SH-SY5Y (cell line): ENCODE results near the gene CYP27A1.

Source experiments
- GATA2 ChIP-seq: IDR thresholded peaks from 2 replicates; pipeline ENCODE4 v1.6.1; 2011; ENCODE audit warnings: mild to moderate bottlenecking, low read depth, low read length
- GATA3 ChIP-seq: IDR thresholded peaks from 2 replicates; pipeline ENCODE4 v1.6.1; 2011; ENCODE audit warnings: low read depth, mild to moderate bottlenecking, low read length, moderate library complexity

CYP27A1 gene

DNA sequence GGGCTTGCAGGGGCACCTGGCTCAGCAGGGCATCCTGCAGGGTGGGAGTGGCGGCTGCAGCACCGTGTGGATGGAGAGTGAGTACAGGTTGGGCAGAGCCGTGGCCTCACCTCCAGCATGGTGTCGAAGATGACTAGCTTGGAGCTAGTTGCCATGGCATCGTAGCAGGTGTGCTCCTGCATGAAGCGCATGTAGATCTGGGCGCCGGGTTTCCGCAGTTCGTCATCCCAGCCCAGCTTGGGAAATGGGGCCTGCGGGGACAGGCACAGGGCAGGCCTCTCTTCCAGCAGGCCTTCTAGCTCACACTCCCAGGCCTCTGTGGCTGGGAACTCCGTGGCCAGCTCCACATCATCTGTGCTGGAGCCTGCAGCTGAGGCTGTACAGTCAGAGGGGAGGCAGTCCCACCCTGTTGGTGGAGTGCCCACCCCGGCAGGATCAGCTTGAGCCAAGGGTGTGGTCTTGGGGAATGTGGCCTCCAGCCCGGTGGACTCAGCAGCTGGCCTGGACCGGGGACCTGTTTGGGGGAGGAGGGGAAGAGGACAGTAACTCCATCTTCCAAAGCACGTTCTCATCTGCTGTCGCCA is 48.0 kb downstream of the CYP27A1 start:
- no peak for TF ChIP-seq GATA3
- no peak for TF ChIP-seq GATA2

DNA sequence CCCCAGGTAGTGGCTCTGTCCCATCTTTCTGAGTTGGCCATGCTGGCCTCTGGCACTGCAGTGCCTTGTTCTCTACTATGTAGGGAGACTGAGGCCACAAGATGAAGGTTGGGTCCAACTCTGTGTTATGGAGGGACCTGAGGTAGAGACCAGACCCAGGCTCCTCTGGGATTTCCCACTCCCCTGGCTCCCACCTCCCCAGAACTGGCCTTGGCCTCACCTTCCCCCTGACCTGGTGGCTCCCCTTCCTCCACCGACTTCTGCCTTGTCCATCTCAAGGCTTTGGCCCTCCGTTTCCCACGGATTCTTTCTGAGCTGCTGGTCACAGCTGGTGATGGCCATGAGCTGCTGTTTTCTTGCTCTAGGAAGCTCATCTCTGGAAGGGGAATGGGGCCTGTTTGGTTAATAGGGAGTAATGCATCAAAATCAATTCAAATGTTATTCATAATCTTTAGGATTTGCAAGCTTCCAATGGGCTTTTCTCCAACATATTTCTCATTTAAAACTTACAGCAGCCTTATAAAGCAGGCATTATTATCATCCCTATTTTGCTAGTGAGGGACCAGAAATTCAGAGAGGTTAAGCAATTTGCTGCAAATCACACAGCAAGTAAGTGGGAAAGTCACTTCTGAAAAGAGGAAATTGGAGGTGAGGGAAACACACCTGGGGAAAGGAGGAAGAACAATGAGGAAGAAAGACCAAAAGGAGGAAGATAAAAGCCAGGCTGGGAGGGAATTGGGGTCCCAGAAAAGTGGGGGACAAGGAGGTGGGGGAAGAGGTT is 48.8 kb downstream of the CYP27A1 start:
- TF ChIP-seq GATA3 = no peak
- no peak for TF ChIP-seq GATA2

DNA sequence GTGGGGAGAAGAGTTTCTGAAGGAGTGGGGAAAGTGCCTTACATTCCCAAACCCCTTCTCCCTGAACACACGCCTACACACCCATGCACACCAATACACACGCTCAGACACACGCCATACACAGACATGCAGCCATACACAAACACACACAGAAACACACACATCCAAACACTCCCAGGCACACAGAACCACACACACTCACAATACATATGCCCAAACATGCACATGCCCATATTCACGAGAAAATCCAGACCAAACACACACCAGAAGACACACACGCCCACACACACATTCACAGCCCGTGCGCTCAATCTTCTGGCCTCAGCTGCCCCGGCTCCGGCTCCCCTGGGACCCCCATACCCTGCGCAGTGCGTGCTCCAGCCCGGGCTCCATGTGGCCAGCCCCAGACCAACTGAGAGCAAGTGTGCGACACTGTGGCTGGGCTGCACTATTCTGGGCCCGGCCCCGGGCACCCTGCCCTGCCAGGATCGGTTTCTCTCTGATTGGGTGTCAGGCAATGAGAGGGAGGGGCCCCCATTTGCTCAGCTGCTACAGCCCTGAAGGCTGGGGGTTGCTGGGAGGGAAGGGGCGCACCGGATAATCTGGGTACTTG is 49.5 kb downstream of the CYP27A1 start, which contains the start of gene PRKAG3:
PRKAG3 (minus strand) TSS at position 426 of the 613 bp plus-strand sequence.
- TF ChIP-seq GATA3 (no peak), GATA2 (no peak)

DNA sequence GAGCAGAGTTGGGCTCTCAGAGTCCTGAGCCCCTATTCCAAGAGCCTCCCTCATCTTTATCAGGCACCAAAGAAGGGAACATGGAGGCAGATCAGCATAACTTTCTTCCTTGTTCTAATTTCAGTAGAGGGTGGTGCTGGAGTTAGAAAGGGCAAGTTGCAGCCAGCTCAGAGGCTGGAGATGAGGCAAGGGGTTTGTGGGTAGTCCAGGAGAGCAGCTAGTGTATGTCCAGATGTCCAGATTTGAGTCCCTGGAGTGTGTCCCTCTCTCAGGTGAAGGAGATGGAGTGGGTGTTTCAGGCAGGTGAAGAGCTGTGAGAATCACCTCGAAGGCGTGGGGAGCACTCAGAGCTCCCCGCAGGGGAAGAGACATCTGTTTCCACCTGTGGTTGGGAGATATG is 50.1 kb downstream of the CYP27A1 start:
- TF ChIP-seq GATA3 = no peak
- no peak for TF ChIP-seq GATA2

DNA sequence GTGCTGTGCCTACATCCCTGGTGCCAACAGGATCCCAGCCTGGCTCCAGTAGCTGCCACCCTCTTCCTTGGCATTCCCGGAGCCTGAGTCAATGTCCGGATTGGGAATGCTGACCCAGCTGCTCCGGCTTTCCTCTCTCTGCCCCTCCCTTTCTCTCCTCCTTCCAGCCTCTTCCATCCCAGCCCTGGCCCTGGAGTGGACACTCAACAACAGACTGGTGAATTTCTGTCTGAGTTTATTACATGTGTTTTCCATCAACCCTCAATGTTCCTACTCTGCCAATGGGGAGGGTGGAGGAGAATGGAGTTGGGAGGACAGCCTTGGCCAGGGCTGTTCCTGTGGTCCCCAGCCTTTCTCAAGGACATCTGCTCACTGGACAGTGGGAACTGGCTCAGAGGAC is 50.6 kb downstream of the CYP27A1 start:
- TF ChIP-seq GATA3 = no peak

DNA sequence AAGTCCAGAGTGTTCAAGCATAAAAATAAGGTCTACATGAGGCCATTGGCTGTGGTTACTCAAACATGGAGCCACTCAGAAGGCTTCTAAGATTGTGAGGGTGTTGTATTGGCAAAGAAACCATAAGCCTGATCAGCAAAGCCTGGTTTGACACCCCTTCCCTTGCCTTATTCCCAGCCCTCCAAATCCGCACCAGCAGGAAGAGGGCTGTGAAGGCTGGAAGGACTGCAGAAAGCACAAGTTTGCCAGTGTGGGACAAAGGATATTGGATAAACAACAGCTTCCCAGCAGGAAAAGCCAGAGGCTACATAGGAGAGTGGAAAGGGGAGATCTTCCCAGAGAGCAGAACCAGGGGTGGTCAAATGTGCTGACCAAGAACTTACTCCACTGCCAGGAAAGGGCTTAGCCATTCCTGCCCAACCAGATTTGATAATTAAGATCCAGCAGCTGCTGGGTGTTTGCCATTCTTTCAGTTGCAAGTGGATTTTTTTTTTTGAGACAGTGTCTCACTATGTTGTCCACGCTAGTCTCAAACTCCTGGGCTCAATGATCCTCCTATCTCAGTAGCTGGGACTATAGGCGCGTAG is 51.2 kb downstream of the CYP27A1 start:
- no peak for TF ChIP-seq GATA2
- no peak for TF ChIP-seq GATA3

DNA sequence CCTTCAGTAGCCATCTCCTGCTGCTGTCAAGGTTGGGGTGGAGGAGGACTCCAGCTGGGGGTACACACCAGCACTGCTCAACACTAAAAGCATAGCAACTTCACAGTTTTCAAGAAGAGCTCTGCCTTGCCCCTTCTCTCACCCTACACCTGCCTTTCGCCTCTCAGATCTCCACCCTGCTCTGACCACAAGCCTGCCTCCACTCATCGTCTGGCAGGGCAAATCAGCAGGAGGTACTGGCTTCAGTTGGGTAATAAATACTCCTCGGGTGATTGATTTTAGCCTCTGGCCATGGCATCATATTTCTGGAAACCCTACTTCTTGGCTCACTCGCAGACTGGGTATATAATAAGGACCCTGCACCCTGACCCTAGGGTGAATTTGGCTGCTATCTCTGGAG is 52.7 kb downstream of the CYP27A1 start:
- TF ChIP-seq GATA2 = no peak
- TF ChIP-seq GATA3 = no peak

DNA sequence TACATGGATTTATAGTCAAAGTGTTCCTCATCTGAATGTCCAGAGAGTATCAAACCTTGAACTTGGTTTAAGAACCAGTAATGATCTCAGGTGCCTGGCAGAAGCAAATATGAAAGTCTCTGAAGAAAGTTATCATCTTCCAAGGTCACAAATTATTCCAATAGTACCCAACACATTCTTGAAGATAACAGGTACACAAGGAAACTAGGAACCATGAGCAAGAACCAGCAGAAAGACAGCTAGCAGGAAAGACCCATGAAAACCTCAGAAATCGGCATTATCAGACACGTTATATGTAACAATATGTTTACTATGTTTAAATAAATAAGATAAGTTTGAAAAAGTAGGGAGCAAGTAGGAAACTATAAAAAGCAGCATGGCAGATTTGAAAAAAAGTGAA is 55.5 kb downstream of the CYP27A1 start:
- no peak for TF ChIP-seq GATA2
- TF ChIP-seq GATA3 = no peak

DNA sequence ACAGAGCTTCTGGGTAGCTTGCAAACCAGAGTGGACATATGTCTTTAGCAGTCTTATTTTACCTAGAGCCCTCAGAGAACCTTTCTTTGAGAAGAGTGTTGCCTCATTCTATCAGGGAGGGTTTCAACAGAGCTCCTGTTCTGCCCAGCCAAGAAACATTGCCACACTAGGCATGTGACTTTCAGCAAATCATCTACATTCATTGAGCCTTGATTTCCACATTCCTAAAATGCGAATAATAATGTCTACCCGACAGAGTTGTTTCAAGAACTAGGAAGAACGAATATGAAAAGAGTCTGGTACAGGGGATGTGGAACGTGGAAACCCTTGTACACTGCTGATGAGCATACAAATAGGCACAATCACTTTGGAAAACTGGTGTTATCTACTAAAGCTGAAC is 57.5 kb downstream of the CYP27A1 start:
- no peak for TF ChIP-seq GATA3
- TF ChIP-seq GATA2 = no peak

DNA sequence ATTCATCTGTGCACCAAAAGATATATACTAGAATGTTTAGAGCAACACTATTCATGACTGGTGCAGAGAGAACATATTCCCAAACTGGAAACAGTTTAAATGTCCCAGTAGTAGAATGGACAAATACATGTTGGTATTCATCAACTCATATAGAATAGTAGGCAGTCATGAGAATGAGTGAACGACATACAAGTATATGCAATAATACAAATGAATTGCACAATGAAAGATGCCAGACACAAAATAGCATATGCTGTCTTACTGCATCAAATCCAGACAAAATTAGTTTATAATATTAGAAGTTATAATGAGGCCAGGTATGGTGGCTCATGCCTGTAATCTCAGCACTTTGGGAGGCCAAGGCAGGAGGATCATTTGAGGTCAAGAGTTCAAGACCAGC is 57.9 kb downstream of the CYP27A1 start:
- no peak for TF ChIP-seq GATA3
- no peak for TF ChIP-seq GATA2

DNA sequence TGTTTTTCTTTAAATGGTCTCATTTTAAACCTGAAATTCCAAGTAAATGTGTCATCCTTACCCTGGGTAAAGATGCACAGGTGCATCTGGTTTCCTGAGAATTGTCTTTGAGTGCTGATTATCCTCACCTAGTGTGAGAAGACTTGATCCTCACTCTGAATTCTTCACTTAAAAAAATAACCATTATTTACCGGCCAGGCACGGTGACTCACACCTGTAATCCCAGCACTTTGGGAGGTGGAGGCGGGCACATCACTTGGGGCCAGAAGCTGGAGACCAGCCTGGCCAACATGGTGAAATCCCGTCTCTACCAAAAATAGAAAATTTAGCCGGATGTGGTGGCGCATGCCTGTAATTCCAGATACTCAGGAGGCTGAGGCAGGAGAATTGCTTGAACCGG is 67.8 kb downstream of the CYP27A1 start:
- TF ChIP-seq GATA2 = no peak
- no peak for TF ChIP-seq GATA3

DNA sequence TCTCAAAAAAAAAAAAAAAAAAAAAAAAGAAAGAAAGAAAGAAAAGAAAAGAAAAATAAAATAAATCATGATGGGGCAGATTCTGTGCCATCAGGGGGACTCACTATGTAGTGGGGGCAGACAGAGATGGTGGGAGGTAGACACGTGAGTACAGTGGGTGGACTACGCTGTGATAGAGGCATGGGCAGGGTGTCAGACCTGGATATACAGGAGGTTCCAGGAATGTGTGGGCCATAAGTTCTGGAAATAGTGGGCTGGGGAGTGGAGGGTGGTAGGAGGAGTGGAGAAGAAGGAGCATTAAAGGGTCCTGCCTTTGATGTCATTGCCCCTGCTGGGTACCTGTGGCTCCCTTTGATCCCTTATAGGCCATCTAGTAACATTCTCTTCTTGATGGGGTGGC is 68.8 kb downstream of the CYP27A1 start:
- TF ChIP-seq GATA3 (no peak), GATA2 (no peak)

DNA sequence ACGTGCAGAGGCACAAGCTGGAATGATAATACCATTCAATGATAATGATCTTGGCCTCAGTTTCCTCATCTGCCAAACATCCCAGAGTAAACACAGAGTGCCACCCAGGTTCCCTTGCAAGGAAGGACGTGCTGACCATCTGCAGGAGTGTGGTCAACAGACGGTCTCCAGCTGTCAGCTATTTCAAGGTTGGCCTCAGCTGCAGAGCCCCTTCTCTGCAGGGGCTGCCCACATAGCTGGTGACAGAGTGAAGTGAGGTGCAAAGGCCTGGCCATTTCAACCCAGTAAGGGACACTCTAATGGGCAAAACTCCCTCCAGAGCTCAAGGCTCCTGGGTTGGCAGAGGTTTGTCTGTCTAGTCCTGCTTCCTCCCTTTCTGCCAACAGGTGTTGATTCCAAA is 69.3 kb downstream of the CYP27A1 start:
- TF ChIP-seq GATA2 (no peak), GATA3 (no peak)

DNA sequence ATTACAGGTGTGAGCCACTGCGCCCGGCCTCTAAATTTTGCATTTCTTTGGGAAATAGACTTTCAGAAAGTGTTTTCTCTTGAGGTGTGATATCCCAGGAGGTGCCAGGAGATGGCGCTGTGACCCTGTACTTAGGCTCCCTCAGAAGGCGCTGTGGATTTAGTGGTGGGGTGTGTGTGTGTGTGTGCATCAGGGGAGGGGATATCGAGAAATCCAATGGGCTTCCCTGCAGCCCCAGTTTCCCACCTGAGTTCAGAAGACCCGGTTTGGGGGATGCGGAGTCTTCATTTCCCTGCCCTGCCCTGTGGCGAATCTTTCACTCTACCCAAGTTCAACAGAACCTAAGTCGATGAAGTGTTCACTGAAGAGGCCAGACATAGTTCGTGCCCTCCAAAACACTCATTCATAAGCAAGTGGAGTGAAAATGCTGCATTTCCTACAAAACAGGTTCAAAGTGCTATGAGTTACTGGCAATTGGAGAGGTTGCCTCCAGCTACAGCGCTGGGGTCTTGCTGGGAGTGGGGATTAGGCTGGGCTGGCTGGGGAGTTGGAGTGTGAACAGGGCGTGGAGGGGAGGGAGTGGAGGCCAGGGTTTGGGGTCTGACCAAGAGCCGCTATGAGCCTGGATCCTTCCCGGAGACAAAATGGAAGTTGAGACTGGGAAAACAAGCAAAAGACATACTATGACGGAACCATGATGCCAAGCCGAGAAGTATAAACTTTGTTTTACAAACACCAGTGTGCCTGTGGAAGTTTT is 71.1 kb downstream of the CYP27A1 start:
- TF ChIP-seq GATA3 = no peak
- TF ChIP-seq GATA2 = no peak
